ENCODE measurements around the gene NANOS1. TPM values are rescaled to one million over a fixed set of nuclear protein-coding genes. Genes with fewer than 3 reads are reported as not detected.

The NANOS1 gene
- total and polyA plus RNA-seq, 2 of the 8 experiments (the other 6 are each of a cell fraction or from before 2014, with no cell fraction given) = 3.1 to 3.9 TPM

- no peak for TF ChIP-seq GTF2F1 (IDR thresholded peaks at IDR 0.05; ENCODE audit: borderline replicate concordance, low read depth, low read length)
- no peak for TF ChIP-seq CTBP2 (IDR thresholded peaks at IDR 0.05; ENCODE audit: borderline replicate concordance, insufficient read depth, insufficient read length, low read length)
- TF ChIP-seq NRF1 (IDR thresholded peaks at IDR 0.05; ENCODE audit: low read depth, low read length) = no peak
- no peak for TF ChIP-seq MAFK (IDR thresholded peaks at IDR 0.05; ENCODE audit: low read depth, low read length)
- TF ChIP-seq ASH2L (IDR thresholded peaks at IDR 0.05; ENCODE audit: low read length) = no peak
- no peak; a peak in 1 of 4 replicates for TF ChIP-seq RAD21 (IDR thresholded peaks at IDR 0.05 in 1 of 2, conservative IDR thresholded peaks at IDR 0.05 in 1 of 2; ENCODE audit: low read depth in 2 of 2, low read length in 2 of 2)
- TF ChIP-seq FOSL1 (IDR thresholded peaks at IDR 0.05; ENCODE audit: insufficient read depth, low read depth, low read length) = no peak
- TF ChIP-seq KDM5A (IDR thresholded peaks at IDR 0.05; ENCODE audit: low read length) = no peak
Observed at GRCh38 chr10:119030421-119031250, 1.1 kb downstream of the NANOS1 start (continued).
